ENCODE data around the gene RAP1GAP2.

The RAP1GAP2 gene

DNA sequence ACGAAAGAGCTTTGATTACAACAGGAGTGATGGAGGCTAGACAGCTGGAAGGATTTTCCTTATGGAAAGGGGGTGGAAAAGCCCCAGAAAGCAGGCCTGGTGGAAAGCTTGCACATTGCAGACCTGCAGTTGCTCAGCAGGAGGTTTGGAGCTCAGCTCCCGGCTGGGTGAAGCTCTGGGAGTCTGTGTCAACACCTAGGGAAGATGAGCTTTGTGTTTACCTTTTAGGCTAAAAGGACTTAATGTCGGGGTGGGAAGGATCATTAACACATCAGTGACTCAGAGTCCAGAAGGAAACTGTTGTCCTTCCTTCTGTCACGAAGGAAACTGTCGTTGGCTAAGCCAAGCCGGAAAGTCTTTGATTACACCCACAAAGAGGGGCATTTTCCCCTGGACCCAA is 48.2 kb downstream of the RAP1GAP2 start:
- no peak for TF ChIP-seq POLR2A (IDR thresholded peaks at IDR 0.05; ENCODE audit: low read depth, low read length)
- DNase-seq (ENCODE audit: insufficient read length, low spot score): no peak
- FAIRE-seq: no peak

DNA sequence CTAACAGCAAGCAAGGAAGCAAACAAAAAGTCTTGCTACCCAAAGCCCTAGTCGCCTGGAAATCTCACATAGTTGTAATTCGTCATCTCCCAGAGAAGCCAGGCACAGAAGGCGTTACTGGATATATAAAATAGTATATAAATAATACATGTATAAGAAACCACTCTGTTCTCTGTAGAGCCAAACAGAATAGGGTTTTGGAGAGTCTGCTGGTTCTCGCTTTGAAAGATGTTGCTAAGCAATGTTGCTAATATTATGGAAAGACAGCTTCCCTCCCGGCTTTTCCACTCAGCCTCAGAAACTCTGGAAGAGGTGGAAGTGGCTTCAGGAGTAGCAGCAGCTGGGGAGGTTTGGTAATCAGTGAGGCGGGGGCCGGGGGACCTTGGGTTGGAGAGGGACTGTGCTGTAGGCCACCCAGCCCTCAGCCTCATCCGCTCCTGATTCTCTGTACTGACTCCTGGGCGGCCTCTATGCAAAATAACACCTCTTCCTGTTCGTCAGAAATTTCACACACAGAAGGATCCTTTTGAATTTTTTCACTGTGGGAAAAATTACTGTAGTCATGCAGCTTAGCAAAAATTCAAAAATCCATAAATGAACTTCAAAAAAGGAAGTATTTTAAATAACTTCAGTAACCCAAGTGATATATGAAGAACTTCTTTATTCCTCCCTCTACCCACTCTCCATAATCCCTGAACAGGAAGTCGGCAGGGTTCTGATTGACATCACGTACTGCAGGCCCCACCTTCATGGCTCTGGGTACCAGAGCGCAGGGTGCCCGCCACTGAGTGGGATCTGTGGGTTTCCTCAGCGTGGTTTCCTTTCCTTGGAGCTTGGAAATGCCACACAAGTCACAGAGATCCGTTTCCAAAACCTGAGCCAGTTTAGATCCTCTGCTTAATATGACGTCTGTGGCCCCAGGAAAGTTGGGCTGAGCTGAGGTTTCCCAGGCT is 51.4 kb downstream of the RAP1GAP2 start:
- FAIRE-seq: no peak
- DNase-seq (ENCODE audit: insufficient read length, low spot score): no peak
- TF ChIP-seq POLR2A (IDR thresholded peaks at IDR 0.05; ENCODE audit: low read depth, low read length): no peak

DNA sequence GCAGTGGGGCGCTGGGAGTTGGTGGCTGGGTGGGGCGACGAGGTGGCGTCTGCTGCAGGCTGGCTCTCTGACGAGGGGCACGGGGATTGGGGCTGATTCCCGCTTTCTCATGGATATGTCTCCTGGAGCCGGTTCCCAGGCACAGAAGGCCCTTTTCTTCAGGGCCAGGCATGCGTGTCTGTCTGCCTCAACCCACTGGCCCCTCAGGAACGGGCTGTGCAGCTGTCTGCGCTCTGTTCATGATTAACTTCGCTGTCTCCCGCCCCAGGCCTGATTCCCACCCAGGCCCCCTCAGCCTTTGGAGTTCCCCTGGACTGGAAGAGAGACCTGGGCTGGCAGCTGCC is 53.1 kb downstream of the RAP1GAP2 start:
- TF ChIP-seq POLR2A (IDR thresholded peaks at IDR 0.05; ENCODE audit: low read depth, low read length): no peak
- no peak for DNase-seq (ENCODE audit: insufficient read length, low spot score)
- FAIRE-seq: no peak

DNA sequence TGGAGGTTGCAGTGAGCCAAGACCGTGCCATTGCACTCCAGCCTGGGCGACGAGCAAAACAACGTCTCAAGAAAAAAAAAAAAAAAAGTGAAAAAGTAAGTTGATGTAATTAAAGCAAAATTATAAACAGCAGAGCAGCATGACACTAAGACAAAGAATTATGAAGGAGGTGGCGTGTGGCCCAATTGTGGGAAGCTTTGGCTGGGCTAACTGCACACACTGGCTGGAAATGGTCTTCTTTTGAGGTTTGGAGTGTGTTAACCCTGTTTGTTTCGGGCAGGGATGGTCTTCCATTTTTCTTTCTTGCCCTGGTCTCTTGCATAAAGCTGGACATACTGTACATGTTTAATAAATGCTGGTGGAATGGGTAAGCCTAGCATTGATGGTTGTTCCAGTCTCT is 54.8 kb downstream of the RAP1GAP2 start:
- FAIRE-seq (no peak), DNase-seq (ENCODE audit: insufficient read length, low spot score) (no peak)
- no peak for TF ChIP-seq POLR2A (IDR thresholded peaks at IDR 0.05; ENCODE audit: low read depth, low read length)

DNA sequence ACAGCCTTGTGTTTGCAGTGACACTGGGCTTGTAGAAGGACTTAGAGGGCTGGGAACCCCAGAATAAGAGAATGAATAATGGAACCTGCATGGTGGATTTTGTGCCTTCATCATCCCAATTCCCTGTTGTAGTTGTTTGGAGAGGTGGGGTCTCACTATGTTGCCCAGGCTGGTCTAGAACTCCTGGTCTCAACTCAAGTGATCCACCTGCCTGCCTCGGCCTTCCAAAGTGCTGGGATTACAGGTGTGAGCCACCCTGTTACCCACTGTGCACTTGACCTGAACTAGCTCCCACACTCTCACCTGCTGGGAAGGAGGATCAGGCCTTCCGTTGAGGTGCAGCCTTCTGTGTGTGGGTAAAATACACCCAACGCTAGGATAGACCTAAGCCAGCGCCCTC is 55.4 kb downstream of the RAP1GAP2 start:
- TF ChIP-seq POLR2A (IDR thresholded peaks at IDR 0.05; ENCODE audit: low read depth, low read length): no peak
- no peak for FAIRE-seq
- no peak for DNase-seq (ENCODE audit: insufficient read length, low spot score)

GRCh38 chr17:2852221-2852620 is 56.0 kb downstream of the RAP1GAP2 start:
- no peak for TF ChIP-seq POLR2A (IDR thresholded peaks at IDR 0.05; ENCODE audit: low read depth, low read length)
- DNase-seq (ENCODE audit: insufficient read length, low spot score) (no peak), FAIRE-seq (no peak)

- no peak for FAIRE-seq
- no peak for TF ChIP-seq POLR2A (IDR thresholded peaks at IDR 0.05; ENCODE audit: low read depth, low read length)
Observed at GRCh38 chr17:2852729-2853282, 56.6 kb downstream of the RAP1GAP2 start.

GRCh38 chr17:2853283-2854142 is 57.3 kb downstream of the RAP1GAP2 start:
- peak; percentile 24; the same call in 1 of the 2 replicates for TF ChIP-seq POLR2A (IDR thresholded peaks at IDR 0.05; ENCODE audit: low read depth, low read length)
- DNase-seq (ENCODE audit: insufficient read length, low spot score) (peak; percentile 89), FAIRE-seq (no peak)

More at GRCh38 chr17:2852729-2853282, 56.6 kb downstream of the RAP1GAP2 start:
- DNase-seq (ENCODE audit: insufficient read length, low spot score): no peak

DNA sequence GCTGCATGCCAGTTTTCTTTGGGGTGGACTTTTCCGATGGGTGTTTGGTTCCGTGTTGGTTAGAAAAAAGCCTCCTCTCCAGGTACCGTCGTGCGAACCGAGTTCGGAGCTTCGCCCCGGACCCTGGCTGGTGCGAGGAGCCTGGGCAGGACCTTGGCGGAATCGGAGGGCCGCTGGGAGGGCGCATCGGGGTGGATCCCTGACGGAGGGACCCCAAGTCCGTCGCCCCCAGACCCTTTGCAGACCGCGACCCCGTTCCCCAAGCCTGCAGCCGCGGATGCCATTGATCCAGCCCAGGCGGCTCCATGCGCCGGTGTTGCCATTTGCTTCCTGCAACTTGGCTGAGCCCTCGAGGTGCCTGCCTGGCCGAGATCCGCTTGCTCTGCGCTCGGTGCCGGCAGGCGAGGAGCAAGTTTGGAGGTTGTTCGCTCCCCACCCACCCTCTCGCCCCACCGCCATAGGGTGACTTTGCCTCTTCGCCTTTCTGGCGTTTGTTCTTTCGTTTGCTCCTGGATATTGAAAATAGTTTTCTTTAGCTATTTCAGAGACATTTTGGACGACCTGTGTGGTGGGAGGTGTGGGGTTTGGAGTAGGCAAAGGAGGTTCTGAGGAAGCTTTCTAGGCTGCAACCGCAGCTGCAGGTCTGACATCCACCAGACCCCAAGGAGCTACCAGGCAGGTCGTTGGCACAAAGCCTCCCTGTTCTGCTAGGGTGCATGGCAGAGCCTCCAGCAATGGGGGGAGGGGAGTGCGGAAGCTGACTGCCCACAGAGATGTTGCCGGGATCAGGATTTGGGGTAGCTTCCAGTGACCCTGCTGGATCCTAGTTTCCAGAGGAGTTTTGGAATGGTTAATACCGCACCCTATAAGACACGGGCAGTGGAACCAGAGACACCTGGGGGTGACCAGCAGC is 58.2 kb downstream of the RAP1GAP2 start:
- DNase-seq (ENCODE audit: insufficient read length, low spot score) (peak; percentile 52), FAIRE-seq (no peak)
- no peak for TF ChIP-seq POLR2A (IDR thresholded peaks at IDR 0.05; ENCODE audit: low read depth, low read length)

DNA sequence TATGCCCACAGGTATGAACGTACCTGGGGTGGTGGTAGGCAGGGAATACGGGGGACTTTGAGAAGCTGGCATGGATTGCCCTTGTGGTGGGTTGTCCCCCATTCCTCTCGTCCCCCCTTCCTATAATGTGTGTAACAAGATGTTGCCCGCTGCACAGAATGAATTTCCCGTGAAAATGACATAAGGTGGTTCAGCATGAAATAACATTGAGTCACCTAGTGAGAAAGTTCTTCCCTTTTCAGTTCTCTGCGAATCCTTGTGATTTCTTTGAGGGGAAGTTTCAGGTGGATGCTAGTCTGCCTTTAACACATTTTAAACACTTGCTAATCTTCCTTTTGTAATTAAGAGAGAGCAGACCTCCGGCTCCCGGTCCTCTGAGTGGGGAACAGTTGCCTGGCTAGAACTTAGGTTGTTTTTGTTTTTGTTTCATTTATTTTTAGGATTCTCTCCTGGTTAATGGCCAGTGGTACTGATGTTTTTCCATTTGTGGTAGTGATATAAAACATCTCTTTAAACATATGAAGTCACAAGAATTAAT is 58.9 kb downstream of the RAP1GAP2 start:
- no peak for DNase-seq (ENCODE audit: insufficient read length, low spot score)
- FAIRE-seq: peak; percentile 50
- TF ChIP-seq POLR2A (IDR thresholded peaks at IDR 0.05; ENCODE audit: low read depth, low read length): no peak

DNA sequence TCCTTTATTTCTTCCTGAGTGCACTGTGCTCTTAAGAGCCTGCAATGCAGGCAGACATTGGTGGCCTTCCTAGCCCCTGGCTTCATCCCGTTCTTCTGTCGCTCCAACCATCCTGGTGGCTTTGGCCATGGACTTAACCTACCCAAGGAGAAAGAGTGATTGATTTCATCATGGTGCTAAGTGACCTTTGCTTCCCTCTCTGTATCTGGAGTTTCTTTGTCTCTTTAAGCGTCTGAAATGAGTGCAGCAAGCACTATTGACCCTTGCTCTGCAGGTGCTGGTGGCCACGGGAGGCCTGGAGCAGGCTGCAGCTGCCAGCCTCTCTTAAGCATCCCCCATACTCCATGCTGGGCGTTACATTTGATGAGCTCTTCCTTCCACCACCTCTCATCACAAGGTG is 60.5 kb downstream of the RAP1GAP2 start:
- no peak for TF ChIP-seq POLR2A (IDR thresholded peaks at IDR 0.05; ENCODE audit: low read depth, low read length)
- DNase-seq (ENCODE audit: insufficient read length, low spot score) (no peak), FAIRE-seq (no peak)

DNA sequence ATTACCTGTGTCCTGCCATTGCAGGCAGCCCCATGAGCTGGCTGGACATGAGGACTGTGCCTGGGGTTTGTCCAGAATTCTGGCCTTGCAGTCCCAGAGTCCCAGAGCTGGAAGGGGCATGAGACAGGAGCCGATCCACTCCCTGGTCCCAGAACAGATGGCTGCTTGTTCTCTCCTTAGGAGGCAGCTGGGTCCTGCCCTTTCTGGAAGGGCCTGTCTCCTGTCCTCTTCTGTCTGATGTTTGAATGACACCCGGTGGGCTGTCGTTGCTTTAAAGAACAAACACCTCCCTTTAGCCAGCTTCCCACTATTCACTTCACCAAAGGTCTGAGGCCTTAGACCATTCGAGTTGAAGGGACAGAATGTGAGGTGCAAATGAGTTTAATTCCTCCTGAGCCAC is 63.8 kb downstream of the RAP1GAP2 start:
- DNase-seq (ENCODE audit: insufficient read length, low spot score) (no peak), FAIRE-seq (no peak)
- TF ChIP-seq POLR2A (IDR thresholded peaks at IDR 0.05; ENCODE audit: low read depth, low read length): no peak

GRCh38 chr17:2860883-2861282 is 64.6 kb downstream of the RAP1GAP2 start:
- DNase-seq (ENCODE audit: insufficient read length, low spot score) (no peak), FAIRE-seq (no peak)
- TF ChIP-seq POLR2A (IDR thresholded peaks at IDR 0.05; ENCODE audit: low read depth, low read length): no peak
